ENCODE results near the gene THAP8.

Gene THAP8

GRCh38 chr19:36028313-36029041 is 25.6 kb downstream of the THAP8 start:
- DNase-seq, result no peak

DNA sequence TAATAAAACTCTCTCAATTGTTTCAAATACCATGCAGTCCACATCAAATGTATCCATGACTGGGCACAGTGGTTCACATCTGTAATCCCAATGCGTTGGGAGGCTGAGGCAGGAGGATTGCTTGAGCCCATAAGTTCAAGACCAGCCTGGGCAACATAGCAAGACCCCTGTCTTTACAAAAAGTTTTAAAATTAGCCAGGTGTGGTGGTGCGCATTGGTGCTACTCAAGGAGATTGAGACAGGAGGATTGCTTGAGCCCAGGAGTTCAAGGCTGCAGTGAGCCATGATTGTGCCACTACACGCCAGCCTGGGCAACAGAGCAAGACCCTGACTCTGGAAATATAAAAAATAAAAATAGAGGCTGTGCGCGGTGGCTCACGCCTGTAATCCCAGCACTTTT is 26.4 kb downstream of the THAP8 start:
- no peak for DNase-seq

- no peak for DNase-seq
These were observed 27.8 kb downstream of the THAP8 start for GRCh38 chr19:36026091-36026876.

- no peak for DNase-seq
These were observed 28.5 kb downstream of the THAP8 start for GRCh38 chr19:36025541-36025940.

DNA sequence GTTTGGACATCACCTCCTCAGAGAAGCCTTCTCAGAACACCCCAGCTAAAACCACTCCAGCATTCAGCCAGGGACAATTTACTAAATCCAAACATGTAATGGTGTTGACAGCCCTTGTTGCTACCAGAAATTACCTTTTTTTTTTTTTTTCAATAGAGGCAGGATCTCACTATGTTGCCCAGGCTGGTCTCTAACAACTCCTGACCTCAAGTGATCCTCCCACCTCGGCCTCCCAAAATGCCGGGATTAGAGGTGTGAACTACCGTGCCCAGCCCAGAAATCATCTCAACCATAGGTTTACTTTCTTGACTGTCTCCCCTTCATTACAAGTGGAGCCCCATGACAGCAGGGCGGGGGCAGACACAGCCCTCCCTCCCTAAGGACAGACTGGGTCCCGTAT is 30.7 kb downstream of the THAP8 start:
- no peak for DNase-seq

DNA sequence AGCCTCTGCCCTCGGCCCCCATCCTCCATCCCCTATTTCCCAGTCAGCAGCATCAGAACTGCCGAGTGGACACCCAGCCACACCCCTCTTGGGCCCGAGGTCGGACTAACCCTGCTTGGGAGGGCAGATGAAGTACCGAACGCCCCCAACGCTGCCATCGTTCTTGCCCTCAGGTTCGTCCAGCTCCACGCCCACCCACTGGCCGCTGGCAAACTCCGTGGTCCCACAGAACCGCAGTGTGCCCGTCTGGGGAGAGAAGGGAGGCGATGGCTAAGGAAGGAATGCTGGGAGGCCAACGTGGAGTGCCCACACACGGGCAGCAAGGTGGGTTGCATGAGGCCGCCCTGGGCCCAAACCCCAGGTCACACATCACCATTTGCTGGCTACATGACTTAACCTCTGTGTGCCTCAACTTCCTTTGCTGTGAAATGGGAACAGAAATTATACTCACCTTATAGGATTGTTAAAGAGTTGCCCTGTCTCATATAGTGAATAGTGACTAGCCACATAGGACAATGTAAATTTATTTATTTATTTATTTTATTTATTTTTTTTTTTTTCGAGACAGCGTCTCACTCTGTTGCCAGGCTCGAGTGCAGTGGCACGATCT is 34.9 kb downstream of the THAP8 start:
- no peak for DNase-seq

DNA sequence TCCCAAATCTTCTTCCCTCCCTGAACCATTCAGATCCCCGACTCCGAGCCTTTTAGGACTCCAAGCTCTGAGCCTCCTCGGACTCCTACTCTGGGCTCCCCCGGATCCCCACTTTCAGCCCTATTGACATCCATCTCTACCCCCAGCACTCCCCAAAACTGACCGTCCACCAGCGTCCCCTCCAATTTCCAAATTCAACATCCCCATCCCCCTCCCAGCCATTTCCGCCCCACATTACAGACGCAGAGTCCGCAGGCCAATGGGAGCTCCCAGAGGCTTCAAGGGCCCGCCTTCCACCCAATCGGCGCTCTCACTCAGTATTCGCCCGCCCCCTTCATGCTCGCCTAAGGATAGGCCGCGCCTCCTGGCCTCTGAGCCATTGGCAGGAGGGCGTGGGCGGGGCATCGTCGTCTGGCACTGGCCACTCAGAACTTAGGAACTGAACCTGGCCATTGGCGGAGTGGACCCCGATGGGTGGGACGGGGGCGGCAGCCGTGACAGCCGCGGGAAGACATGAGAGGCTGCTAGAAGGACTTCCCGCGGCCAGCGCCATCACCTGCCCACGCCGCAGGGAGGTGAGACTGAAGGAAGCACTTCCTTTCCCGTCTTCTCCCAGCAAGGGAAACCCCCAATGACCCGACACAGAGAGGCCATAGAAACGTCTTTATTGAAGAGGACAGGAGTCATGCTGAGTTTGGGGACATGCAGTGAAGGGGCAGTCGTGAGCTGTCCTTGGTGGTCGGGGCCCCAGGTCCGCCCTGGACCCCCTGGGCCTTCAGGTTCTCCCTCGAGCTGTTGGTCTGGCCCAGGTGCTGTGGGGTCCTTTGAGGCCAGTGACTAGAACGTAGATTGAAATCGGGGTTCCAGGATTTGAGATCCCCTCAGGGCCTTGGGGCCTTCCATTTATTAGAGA is 39.8 kb downstream of the THAP8 start, which contains the start of gene ALKBH6:
TSS of gene ALKBH6 (minus strand) at position 202 of the 913 bp plus-strand sequence. CDS start 816 bp downstream, outside the sequence.
- DNase-seq, result peak; percentile 97

- no peak for DNase-seq
These were observed 40.6 kb downstream of the THAP8 start for GRCh38 chr19:36013280-36014011.

DNA sequence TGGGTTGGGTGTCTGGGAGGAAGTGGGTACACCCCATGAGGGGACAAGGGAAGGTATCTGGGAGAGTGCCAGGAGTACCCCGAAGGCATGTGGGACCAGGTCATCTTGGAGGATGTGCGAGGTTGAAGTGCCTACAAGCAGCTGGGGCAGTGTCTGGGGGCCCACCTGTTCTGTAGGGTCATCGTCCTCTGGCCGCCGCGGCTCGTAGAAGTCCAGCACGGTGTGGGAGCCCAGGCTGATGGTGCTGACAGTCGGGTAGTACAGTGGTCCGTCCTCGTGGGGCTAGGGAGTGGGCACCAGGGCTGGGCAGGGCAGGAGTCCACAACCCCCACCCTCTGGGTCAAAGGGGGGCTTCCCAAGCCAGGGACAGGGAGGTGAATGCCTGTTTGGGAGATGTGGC is 43.7 kb downstream of the THAP8 start:
- no peak for DNase-seq

DNA sequence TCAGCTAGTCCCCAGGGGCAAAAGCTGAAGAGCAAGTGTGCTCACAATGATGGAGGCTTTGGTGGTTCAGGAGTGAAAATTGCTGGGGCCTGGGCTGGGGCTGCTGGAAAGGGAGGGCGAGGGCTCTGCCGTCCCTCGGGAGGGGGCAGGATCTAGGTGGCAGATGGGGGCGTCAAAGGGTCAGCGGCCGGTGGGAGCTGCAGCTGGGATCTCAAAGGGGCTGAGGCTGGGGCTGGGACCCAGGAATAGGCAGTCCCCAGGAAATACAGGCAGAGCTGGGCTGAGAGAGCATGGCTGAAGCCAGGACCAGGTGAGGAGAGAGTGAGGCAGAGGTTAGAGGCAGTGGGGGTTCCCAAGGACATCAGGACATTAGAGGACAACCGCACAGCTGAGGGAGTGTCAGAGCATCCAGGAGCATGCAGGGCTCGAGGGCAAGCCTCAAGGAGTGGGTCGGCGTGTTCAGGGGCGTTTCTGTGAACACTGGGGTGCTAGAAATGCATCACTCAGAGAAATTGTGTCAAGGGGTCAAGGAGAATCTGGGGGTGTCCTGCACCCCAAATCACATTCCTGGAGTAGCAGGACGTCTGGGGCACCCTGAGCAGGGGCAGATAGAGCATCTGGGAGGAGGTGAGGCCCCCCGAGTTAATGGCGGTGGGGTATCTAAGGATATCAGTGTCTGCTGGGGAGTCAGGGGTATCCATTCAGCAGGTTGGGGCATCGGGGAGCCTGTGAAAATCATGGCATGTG is 44.3 kb downstream of the THAP8 start:
- DNase-seq, result no peak

DNA sequence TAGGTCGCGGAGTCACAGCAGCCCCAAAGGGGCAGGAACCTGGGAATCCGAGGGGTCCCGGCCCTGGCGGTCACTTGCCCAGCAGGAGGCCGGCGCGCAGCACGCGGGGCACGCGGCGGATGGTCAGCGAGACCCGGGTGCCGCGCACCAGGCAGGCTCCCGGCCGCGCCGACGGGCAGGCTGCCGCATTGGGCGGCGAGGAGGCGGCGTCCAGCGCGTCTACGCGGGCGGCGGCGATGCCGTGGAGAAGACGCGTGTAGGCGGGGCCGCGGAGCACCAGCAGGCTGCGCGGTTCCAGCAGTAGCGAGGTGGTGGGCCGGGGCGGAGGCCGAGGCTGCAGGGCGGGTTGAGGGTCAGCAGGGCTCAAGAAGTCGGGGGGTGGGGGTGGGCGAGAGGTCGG is 44.9 kb downstream of the THAP8 start:
- DNase-seq, result no peak

DNA sequence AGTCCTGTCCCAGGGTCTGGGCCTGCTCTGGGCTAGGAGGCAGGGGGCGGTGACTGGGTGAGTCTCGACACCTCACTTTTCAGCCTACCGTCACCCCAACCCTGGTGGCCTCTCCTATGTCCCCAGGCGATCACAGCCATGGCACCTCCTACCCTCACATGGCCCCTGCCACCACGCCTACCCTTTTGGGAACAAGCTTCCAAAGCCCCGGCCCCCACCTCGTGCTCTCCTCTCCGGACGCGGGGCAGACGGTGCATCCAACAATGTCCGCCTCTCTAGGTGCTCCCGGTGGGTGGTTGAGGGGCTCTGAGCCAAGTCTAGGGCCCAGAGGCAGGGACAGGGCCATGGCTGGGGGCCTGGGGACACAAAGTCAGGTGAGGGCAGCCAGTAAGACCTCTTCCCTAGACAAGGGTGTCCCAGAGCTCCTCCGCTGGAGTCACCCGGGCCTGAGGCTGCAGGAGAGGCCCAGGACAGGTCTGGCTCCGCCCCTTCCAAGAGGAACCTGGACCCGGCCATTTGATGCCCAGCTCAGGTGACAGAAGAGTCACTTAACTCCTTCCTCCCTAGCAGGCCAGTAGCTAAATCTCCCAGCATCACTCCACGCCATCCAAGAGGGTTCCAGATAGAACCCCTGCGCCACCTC is 45.6 kb downstream of the THAP8 start, which contains the start of gene SYNE4:
TSS of gene SYNE4 (minus strand) at position 478 of the 643 bp plus-strand sequence. CDS start at position 346, 132 bp downstream.
- DNase-seq, result no peak

GRCh38 chr19:36006955-36007354 is 47.1 kb downstream of the THAP8 start:
- DNase-seq, result no peak

DNA sequence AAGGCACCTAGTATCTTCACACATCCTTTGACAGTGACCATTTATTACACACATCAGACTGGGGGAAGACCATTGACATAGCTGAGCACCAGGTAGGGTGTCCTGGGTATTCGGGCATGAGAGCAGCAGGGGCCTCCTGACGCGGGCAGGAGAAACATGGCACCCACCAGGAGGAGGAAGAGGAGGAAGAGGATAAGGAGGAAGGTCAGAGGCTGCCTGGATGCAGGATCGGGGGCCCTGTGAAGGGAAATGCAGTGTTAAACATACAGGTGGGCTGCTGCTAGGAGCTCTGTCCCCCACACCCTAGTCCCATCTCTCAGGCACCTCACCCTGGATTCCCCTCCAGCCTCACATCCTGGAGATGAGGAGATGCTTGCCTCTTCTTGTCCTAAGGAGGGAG is 50.8 kb downstream of the THAP8 start:
- DNase-seq, result no peak

GRCh38 chr19:36001605-36002004 is 52.5 kb downstream of the THAP8 start:
- DNase-seq, result no peak

GRCh38 chr19:35996777-35997176 is 57.3 kb downstream of the THAP8 start:
- DNase-seq, result no peak

- peak; percentile 89 for DNase-seq
These were observed 58.8 kb downstream of the THAP8 start, which contains the start of gene SDHAF1 for GRCh38 chr19:35995048-35995993. TSS of gene SDHAF1 (plus strand) at chr19:35995188. CDS start at chr19:35995275, 87 bp downstream.

- no peak for DNase-seq
These were observed 60.0 kb downstream of the THAP8 start for GRCh38 chr19:35993923-35994598.
